PC-9 (cell line): Measurements from ENCODE around the gene AGAP3. TPM values are rescaled to one million over a fixed set of nuclear protein-coding genes. Genes with fewer than 3 reads are reported as not detected.

Source experiments
- BruUV-seq: library from RNA; stranded (reverse); fragments of 400-500 nt; replicated peaks from 2 replicates; lab custom pipeline; 2021; lab: Mats Ljungman, UMichigan
- CTCF ChIA-PET: fragments of 300-600 bp; sonication (Branson Sonifier 250); formaldehyde crosslinking; loops from one replicate; lab custom pipeline; 2022; ENCODE audit warnings: antibody characterized with exemption; lab: Charles Lee
- POLR2A ChIA-PET: fragments of 300-600 bp; sonication (Branson Sonifier 250); formaldehyde crosslinking; loops from one replicate; lab custom pipeline; 2022; ENCODE audit warnings: antibody characterized with exemption; ENCODE audit not compliant: unreplicated experiment; lab: Charles Lee
- DNase-seq, 2 experiments: peaks; one replicate each; pipeline versions ENCODE4 v3.0.0 to v3.0.0-alpha.2; 2015 to 2022; ENCODE audit warnings: mixed read lengths in 1 of 2
- H2AFZ ChIP-seq: fragments of 200-600 bp; sonication (generic); 2 replicates; pipeline ENCODE4 v1.8.1; 2017; ENCODE audit warnings: antibody characterized with exemption
- H3F3A ChIP-seq: fragments of 200-600 bp; sonication (generic); 2 replicates; pipeline ENCODE4 v1.8.1; 2017; ENCODE audit warnings: antibody characterized with exemption, mild to moderate bottlenecking, low read depth; ENCODE audit not compliant: insufficient read depth
- H3K27ac ChIP-seq: fragments of 200-600 bp; sonication (generic); 2 replicates; pipeline ENCODE4 v1.6.1; 2016; ENCODE audit warnings: mixed run types
- H3K27me3 ChIP-seq: fragments of 200-600 bp; sonication (generic); 2 replicates; pipeline ENCODE4 v1.6.1; 2016; ENCODE audit warnings: low read depth, mixed run types; ENCODE audit not compliant: insufficient read depth
- H3K36me3 ChIP-seq: fragments of 200-600 bp; sonication (generic); 2 replicates; pipeline ENCODE4 v1.6.1; 2016; ENCODE audit warnings: low read depth, mixed run types
- H3K4me1 ChIP-seq: fragments of 200-600 bp; sonication (generic); replicated peaks from 2 replicates; pipeline ENCODE4 v1.6.1; 2016; ENCODE audit warnings: mixed run types; ENCODE audit not compliant: insufficient read depth
- H3K4me2 ChIP-seq: fragments of 200-600 bp; sonication (generic); 2 replicates; pipeline ENCODE4 v1.6.1; 2017; ENCODE audit warnings: mixed run types
- H3K4me3 ChIP-seq: fragments of 200-600 bp; sonication (generic); 2 replicates; pipeline ENCODE4 v1.6.1; 2016; ENCODE audit warnings: mixed run types
- H3K79me2 ChIP-seq: fragments of 200-600 bp; sonication (generic); 2 replicates; pipeline ENCODE4 v1.6.1; 2017; ENCODE audit warnings: low read depth, mixed run types
- H3K9me2 ChIP-seq: fragments of 200-600 bp; sonication (generic); 2 replicates; pipeline ENCODE4 v1.8.1; 2017; ENCODE audit warnings: mild to moderate bottlenecking; ENCODE audit not compliant: insufficient read depth
- H3K9me3 ChIP-seq: fragments of 200-600 bp; sonication (generic); 2 replicates; pipeline ENCODE4 v1.8.1; 2016; ENCODE audit warnings: low read depth; ENCODE audit not compliant: insufficient read depth
- H4K20me1 ChIP-seq: fragments of 200-600 bp; sonication (generic); 2 replicates; pipeline ENCODE4 v1.8.1; 2017; ENCODE audit not compliant: insufficient read depth
- EZH2 ChIP-seq: fragments of 200-600 bp; sonication (generic); IDR thresholded peaks from 2 replicates; pipeline ENCODE4 v1.8.0; 2017; ENCODE audit warnings: antibody characterized with exemption, low read depth
- intact Hi-C: fragments of 100-400 bp; cut with micrococcal nuclease; formaldehyde crosslinking; loops from one replicate; pipeline ENCODE4 v1.10.0; 2022; ENCODE audit not compliant: unreplicated experiment
- total RNA-seq: library from RNA; stranded (reverse); gene quantifications from 2 replicates; pipeline ENCODE4 v1.2.3, GENCODE V29; 2021
- TF ChIP-seq, protein P1 (sequence below): fragments of 200-600 bp; sonication (generic); conservative IDR thresholded peaks from 2 replicates; pipeline ENCODE4 v1.6.1; 2017; ENCODE audit warnings: mixed run types, antibody characterized with exemption, mild to moderate bottlenecking, moderate library complexity

Gene AGAP3
- total RNA-seq, 1 experiment from 2014 or later, result 103 TPM

DNA sequence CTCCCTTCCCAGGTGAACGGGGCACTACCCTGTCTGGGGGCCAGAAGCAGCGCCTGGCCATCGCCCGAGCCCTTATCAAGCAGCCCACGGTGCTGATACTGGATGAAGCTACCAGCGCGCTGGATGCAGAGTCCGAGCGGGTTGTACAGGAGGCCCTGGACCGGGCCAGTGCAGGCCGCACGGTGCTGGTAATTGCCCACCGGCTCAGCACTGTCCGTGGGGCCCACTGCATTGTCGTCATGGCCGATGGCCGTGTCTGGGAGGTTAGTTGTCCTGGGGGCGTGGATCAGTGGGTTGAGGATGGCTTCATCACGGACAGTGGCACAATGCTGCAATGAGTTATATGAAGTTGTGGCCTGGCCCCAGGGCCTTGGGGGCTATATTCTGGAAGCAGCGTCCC is 42.3 kb upstream of the AGAP3 start:
- Histone ChIP-seq H3K79me2 (no peaks in the 10 kb centered on the region), H2AFZ (no peak overlapping the region), H3K27ac (no peak overlapping the region), H3K36me3 (no peaks in the 10 kb centered on the region), H3F3A (peaks cover 26% of the 10 kb centered on the region), H3K9me2 (no peaks in the 10 kb centered on the region), H4K20me1 (peaks cover 5% of the 10 kb centered on the region; the same call in 1 of the 2 replicates), H3K4me2 (no peak overlapping the region), H3K9me3 (no peaks in the 10 kb centered on the region), H3K4me1 (peaks cover 33% of the 10 kb centered on the region), H3K27me3 (no peaks in the 10 kb centered on the region), H3K4me3 (no peak overlapping the region)
- TF ChIP-seq EZH2, result no peak
- TF ChIP-seq, protein P1, sequence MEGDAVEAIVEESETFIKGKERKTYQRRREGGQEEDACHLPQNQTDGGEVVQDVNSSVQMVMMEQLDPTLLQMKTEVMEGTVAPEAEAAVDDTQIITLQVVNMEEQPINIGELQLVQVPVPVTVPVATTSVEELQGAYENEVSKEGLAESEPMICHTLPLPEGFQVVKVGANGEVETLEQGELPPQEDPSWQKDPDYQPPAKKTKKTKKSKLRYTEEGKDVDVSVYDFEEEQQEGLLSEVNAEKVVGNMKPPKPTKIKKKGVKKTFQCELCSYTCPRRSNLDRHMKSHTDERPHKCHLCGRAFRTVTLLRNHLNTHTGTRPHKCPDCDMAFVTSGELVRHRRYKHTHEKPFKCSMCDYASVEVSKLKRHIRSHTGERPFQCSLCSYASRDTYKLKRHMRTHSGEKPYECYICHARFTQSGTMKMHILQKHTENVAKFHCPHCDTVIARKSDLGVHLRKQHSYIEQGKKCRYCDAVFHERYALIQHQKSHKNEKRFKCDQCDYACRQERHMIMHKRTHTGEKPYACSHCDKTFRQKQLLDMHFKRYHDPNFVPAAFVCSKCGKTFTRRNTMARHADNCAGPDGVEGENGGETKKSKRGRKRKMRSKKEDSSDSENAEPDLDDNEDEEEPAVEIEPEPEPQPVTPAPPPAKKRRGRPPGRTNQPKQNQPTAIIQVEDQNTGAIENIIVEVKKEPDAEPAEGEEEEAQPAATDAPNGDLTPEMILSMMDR, result no peak
- no TSS peak for BruUV-seq
- intact Hi-C loops, result no loop called here
- no peak for DNase-seq
- POLR2A ChIA-PET, result interaction anchor here (0.8 kb wide), 1 partner anchor 20 kb away, joined by 5 read pairs; the partner anchor contains the start of gene ATG9B
- CTCF ChIA-PET, result no interaction called here

DNA sequence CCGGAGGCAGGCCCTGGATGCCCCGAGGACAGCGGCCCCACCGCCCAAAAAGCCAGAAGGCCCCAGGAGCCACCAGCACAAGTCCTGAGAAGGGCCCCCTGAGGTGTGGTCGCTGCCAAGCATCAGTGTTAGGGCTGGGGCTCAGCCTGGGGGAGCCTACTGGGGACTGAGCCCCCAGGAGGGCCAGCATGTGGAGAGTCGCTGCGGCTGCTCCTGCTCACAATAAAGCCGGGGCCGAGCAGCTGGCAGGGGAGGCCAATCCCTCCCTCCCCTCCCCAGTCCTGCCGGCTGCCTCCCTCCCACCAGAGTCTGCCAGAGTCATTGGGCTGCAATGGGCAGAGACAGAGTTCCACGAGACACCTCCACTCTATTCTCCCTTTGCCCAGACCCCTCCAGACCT is 41.0 kb upstream of the AGAP3 start:
- Histone ChIP-seq H3K9me3 (no peaks in the 10 kb centered on the region), H3K27me3 (no peaks in the 10 kb centered on the region), H3K27ac (no peak overlapping the region), H4K20me1 (no peaks in the 10 kb centered on the region), H2AFZ (no peak overlapping the region), H3K4me1 (peaks cover 20% of the 10 kb centered on the region), H3K36me3 (no peaks in the 10 kb centered on the region), H3K4me3 (no peak overlapping the region), H3K79me2 (no peaks in the 10 kb centered on the region), H3K4me2 (no peak overlapping the region), H3F3A (peaks cover 16% of the 10 kb centered on the region; the same call in 1 of the 2 replicates), H3K9me2 (no peaks in the 10 kb centered on the region)
- intact Hi-C loops, result no loop called here
- TF ChIP-seq, protein P1, result no peak
- TF ChIP-seq EZH2, result no peak
- ChIA-PET CTCF (no interaction called here), POLR2A (no interaction called here)
- no TSS peak for BruUV-seq
- DNase-seq, result no peak

DNA sequence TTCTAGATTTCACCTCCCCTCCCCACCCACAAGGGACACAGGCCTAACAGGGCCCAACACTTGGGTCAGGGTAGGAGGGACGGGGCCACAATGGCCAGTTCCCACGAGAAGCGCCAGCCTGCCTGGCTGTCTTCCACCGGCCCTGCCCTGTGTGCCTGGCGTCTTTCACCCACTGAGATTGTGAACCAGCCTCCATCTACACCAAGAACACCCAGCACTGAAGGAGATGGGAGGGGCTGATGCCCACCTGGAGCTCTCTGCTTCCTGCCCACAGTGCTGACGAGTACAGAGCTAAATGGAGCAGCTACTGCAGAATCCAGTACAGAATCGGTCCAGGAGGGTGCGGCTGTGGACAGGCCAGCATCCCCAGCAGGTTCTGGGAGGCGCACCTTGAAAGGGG is 40.3 kb upstream of the AGAP3 start:
- POLR2A ChIA-PET, result no interaction called here
- peaks cover 18% of the 10 kb centered on the region for H3K4me1 ChIP-seq
- H3K9me3 ChIP-seq, result no peaks in the 10 kb centered on the region
- H3F3A ChIP-seq, result peaks cover 14% of the 10 kb centered on the region; the same call in 1 of the 2 replicates
- no peaks in the 10 kb centered on the region for H3K27me3 ChIP-seq
- no peaks in the 10 kb centered on the region for H3K36me3 ChIP-seq
- H3K4me3 ChIP-seq, result no peak overlapping the region
- H3K9me2 ChIP-seq, result no peaks in the 10 kb centered on the region
- DNase-seq, result no peak
- H3K4me2 ChIP-seq, result no peak overlapping the region
- H3K79me2 ChIP-seq, result no peaks in the 10 kb centered on the region
- no TSS peak for BruUV-seq
- CTCF ChIA-PET, result no interaction called here
- no peak overlapping the region for H2AFZ ChIP-seq
- intact Hi-C loops, result no loop called here
- H4K20me1 ChIP-seq, result no peaks in the 10 kb centered on the region
- TF ChIP-seq, protein P1, result no peak
- TF ChIP-seq EZH2, result no peak
- no peak overlapping the region for H3K27ac ChIP-seq
